HG02759 (cell line): ENCODE measurements around the gene ADAMTSL1.

ENCODE experiments used
- ATAC-seq: cut with Tn5 transposase; IDR thresholded peaks from one replicate; pipeline ENCODE4 v1.9.1; 2021; ENCODE audit warnings: mild to moderate bottlenecking, moderate library complexity; ENCODE audit not compliant: unreplicated experiment

ADAMTSL1 gene

GRCh38 chr9:18639911-18640310 is 166.0 kb downstream of the ADAMTSL1 start:
- ATAC-seq: no peak

DNA sequence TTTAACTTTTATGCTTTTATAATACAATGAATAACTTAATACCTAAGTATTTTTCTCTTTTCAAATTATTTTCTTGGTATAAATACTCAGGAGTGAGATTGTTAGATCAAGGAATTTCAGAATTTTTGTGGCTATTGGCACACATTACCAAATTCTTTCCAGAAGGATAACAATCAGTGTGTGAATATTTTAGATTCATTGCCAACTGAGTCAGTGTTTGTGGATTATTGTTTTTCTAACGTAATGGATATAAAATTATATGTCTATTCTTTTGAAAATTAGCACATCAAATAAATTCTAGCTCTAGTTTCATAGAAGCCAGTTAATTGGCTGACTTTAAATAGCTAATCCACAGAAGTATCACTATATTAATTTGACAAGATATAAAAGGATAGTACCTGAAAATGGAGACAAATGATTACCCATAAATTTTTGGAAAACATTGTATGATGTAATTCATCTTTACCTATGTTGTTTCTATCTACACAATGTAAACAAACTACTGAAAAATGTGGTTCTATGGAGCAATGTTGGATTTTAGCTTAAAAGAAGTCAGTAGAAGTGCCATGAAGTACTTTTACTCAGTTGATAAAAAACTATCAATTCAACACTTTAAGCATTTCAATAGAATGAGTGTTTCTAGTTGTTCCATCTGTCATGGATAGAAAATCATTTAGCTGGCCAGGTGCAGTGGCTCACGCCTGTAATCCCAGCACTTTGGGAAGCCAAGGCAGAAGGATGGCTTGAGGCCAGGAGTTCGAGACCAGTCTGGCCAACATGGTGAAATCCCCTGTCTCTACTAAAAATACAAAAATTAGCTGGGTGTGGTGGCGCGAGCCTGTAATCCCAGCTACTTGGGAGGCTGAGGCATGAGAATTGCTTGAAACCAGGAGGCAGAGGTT is 185.1 kb downstream of the ADAMTSL1 start:
- ATAC-seq: no peak

DNA sequence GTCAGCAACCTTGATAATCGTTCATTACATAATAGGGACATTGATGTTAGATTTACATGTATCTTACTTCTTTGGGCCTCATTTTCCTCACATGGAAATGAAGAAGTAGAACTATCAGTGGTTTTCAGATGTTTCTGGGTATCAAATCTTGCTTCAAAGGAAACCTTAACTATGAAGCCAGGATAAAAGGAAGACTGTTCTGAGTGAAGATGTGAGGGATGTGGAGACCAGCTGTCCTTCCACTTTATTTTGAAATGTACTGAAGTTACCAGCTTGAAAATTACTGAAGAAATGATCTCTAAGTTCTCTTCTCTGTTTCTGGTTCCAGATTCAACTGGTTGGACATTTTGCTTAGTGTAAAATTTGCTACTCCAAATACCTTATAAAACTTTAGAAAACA is 186.0 kb downstream of the ADAMTSL1 start:
- no peak for ATAC-seq

DNA sequence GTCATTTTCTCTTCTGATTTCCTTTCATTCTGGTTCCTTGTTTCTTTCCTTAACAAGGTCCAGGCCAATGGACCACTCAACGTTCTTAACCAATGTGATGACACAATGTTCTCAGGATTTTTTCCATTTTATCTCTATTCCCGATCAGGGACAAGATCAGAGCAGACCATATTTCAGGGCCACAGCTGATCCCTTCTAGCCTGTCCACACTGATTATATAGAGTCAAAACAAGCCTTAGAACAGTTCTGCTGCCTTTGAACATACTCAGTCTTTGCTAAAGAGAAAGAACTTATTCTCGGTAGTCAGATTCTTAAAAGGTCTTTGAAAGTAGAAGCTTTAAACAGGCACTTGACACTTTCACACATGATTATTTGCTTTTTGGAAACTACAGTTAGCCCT is 188.4 kb downstream of the ADAMTSL1 start:
- no peak for ATAC-seq

DNA sequence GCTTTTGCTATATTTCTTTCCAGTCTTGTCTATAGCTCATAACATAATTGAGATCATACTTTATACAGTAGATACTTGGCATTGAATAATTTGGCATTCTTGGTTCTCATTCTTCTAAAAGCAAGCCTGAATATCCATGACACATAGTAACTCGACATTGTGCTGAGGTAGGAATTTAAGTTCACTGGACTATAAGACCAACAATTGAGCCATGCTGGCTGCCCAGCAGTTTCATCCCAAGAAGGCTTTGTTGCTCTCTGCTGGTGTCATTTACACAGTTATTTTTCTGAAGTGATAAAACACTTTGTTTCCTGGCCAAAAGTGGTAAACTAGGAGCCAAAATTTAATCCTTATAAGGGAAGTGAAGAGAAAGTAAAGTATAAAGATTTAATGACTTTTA is 192.0 kb downstream of the ADAMTSL1 start:
- no peak for ATAC-seq

DNA sequence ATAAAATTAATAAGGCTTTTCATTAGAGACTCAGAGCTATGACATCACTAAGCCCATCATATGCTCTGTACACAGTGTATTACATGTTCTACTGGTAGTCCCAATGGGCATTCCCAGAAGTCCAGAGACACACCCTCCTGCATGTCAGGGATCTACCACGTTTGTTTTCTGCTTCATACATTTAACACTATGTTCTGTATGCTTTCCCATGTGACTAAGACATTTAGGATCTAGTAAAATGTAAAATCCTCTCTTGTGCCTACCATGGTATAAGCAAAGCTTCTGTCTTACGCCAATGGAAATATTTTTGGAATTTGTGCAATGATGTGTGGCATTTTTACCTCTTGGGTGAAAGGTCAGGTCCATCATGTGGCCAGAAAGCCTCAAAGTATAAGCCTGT is 192.4 kb downstream of the ADAMTSL1 start:
- no peak for ATAC-seq

DNA sequence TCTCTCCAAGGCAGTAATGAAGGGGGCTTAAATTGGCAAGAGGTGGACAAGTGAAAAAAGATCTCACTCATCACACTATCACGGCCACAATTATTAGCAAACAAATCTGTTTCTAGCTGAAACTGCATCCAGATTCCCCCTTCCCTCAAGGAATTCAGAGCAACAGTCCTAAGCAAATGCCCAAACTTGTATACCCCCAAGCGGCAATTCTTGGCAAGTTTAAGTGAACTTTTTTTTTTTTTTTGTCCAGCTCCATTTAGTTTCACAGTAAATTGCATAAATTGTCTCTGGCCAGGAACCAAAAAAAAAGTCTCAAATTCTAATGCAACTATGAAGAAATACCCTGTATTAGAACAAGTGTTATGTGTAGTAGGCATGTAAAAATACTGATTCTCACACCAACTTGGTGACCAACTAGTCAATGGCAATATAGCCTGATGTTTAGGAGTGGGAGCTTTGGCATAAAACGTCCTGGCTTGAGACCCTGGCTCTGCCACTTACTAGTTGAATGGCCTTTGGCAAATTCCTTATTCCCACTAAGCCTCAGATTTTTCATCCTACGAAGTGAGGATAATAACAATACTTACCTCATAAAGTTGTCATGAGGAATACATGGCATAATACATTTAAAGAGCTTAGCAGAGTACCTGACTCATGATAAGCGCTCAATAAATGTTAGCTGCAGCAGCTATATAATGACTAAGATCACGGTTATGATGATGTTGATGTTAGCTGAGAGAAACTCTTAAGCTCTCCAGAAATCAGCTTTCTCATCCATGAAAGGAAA is 193.2 kb downstream of the ADAMTSL1 start:
- no peak for ATAC-seq

- no peak for ATAC-seq
Measured at GRCh38 chr9:18668944-18669343, 195.0 kb downstream of the ADAMTSL1 start.

- ATAC-seq: no peak
Measured at GRCh38 chr9:18672706-18673105, 198.8 kb downstream of the ADAMTSL1 start.

DNA sequence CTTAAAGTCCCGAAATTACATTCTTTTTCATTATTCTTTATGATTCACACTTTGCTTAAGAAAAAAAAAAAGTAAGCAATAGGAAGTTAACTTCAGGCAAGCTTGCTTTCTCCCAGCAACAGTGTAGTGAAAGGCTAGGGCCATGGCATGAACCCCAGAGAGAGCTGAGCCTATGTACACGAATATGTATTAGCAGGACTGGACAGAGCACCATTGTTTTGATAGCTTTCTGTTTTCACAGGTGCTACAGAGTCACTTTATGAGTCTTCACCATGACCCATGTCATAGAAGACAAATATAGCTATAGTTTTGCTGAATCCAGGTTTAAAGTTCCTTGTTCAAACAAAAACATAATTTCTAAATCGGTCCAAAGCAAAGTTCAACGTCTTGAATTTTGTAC is 199.2 kb downstream of the ADAMTSL1 start:
- ATAC-seq: no peak

GRCh38 chr9:18675332-18675731 is 201.4 kb downstream of the ADAMTSL1 start:
- no peak for ATAC-seq

DNA sequence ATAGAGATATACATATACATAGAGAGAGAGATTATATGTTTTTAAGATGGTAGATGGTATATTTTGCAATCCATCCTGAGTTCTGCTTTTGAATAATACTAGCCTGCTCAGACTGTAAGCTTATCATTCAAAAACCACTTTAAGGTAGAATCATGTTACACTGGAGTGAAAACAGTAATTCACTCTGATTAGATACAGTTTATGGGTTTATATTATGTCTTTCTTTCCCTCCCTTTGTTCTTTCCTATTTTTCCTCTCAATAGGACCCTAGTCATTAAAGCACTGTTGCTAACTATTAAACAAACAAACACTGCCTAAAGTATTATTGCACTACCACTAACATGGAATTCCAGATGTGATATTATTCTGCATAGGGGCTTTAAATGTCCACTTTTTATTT is 202.0 kb downstream of the ADAMTSL1 start:
- no peak for ATAC-seq

- no peak for ATAC-seq
Measured at GRCh38 chr9:18676525-18676924, 202.6 kb downstream of the ADAMTSL1 start.

DNA sequence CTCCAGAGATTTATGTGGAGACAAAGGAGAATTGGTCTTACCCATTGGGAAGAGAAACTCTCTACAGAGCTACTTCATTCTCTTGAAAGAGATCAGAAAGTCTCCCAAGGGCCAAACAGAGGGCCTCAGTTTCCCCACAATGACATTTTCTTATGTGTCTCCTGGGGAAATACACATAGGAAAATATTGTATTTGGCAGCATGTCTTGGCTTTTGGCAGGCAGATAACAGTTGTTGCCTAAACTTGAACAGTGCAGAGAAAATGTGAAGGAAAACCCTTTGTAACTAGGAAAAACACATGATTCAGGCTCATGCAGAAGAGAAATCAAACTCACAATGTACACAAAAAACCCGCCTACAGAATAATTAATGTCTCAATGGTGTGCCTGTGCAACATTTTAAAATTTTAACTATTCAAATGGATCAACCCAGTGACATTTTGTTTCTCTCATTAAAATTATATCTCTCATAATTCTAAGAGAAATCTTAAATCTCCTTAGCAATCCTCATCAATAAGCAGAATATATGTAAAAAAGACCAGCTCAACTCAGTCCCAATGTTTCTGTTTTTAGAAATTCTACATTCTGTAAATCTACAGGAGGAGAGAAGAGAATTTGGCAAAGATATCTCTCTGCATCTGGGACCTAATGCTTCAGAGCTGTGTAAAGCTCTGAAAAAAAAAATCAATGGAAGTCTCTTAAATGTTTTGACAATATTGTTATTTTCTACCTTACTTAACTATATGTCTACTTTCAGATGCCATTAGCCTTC is 205.1 kb downstream of the ADAMTSL1 start:
- no peak for ATAC-seq

GRCh38 chr9:18682907-18683306 is 209.0 kb downstream of the ADAMTSL1 start:
- no peak for ATAC-seq

DNA sequence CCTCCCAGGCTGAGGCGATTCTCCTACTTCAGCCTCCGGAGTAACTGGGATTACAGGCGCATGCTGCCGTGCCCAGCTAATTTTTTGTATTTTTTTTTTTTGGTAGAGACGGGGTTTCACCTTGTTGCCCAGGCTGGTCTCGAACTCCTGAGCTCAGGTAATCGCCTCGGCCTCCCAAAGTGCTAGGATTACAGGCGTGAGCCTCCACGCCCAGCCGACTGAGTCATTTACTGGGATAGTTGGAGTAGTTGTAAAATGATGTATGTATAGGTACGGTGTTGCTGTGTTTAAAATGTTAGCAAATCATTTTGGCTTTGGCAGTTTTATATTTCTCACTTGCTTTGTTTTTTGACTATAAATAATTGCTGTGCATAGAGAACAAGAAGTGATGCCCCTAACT is 209.4 kb downstream of the ADAMTSL1 start:
- no peak for ATAC-seq

DNA sequence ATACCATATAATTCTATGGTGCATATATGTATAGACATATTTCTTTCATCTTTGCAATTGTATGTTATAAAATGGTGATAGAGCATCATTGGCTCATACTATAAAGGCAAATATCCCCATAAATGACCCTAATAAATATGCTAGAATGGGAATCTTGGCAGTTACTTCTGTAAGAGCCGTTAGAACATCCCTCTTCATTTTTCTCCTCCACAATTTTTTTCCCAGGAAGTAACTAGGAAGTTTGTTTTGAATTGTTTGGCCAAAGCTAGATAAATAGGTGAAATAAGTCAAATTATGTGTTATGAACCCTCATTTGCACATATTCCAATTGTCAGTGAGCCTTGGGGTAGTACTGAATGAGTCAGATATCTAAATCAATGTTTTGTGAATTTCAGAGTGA is 209.9 kb downstream of the ADAMTSL1 start:
- no peak for ATAC-seq

DNA sequence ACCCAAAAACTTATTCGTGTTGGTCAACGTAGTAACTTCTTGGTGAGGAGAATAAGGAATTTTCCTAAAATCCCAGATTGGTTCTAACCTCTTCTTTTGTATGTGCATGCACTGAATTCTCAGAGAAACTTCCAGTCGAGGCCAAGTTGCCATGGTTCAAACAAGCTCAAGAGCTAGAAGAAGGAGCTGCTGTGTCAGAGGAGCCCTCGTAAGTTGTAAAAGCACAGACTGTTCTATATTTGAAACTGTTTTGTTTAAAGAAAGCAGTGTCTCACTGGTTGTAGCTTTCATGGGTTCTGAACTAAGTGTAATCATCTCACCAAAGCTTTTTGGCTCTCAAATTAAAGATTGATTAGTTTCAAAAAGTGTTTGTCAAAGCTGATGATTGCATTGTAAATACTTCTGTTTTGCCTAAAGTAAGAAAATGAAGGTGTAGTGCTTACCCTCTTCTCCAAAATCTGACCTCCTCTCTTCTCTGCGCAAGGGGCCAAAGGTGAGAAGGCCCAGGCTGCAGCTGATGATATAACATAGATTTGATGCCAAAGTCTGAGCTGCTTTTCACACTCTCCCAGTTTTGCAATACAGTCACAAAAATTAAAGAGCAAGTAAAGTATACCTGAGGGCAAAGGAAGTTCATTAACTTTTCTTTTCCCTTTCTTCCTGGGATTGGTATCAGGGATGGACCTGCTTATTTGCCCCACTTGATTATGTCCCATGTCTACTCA is 210.8 kb downstream of the ADAMTSL1 start:
- ATAC-seq: no peak

- ATAC-seq: no peak
Measured at GRCh38 chr9:18688581-18689565, 214.9 kb downstream of the ADAMTSL1 start.

DNA sequence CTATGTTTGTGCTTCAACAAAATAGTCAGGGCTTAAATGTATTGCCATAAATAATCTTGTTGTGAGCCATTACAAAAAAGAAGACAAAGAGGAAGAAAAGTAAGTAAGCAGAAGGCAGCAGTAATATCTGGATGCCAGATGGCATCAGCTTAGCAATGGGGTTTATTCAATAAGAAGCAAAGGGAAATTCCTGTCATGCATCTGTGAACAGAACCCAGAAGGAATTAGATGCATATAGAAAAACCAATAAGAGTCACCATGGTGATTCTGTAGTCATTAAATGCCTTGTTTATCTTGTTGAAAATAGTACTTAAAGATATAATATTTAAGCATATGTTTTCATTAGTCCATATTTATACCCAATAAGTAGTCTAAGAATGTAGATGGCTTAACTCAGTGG is 216.0 kb downstream of the ADAMTSL1 start:
- no peak for ATAC-seq
